GM06990 (cell line): Measurements from ENCODE around the gene YWHAQ.

Source experiments
- DNase-seq: peaks from one replicate; pipeline ENCODE4 v3.0.0-alpha.2; 2011; ENCODE audit not compliant: insufficient read length; ENCODE audit errors: extremely low read depth
- H3K27me3 ChIP-seq: replicated peaks from 2 replicates; pipeline ENCODE4 v1.6.0; 2011; ENCODE audit warnings: low read length; ENCODE audit not compliant: control insufficient read depth, insufficient read depth
- H3K36me3 ChIP-seq: 2 replicates; pipeline ENCODE4 v1.5.1; 2011; ENCODE audit warnings: low read length; ENCODE audit not compliant: control insufficient read depth, insufficient read depth
- H3K4me3 ChIP-seq: replicated peaks from 2 replicates; pipeline ENCODE4 v1.5.1; 2011; ENCODE audit warnings: low read depth, mild to moderate bottlenecking, control low read depth, low read length
- CTCF ChIP-seq: IDR thresholded peaks from 2 replicates; pipeline ENCODE4 v1.5.1; 2011; ENCODE audit warnings: low read length, control low read depth, mild to moderate bottlenecking, inconsistent platforms; ENCODE audit not compliant: insufficient read depth, poor library complexity, severe bottlenecking

The YWHAQ gene

GRCh38 chr2:9660154-9660553 is 29.4 kb upstream of the YWHAQ start:
- TF ChIP-seq CTCF, result no peak
- no peak for DNase-seq
- H3K27me3 ChIP-seq, result no peaks in the 10 kb centered on the region
- no peaks in the 10 kb centered on the region for H3K36me3 ChIP-seq
- no peak overlapping the region for H3K4me3 ChIP-seq

- no peak for DNase-seq
- no peaks in the 10 kb centered on the region for H3K36me3 ChIP-seq
- H3K4me3 ChIP-seq, result no peak overlapping the region
- H3K27me3 ChIP-seq, result no peaks in the 10 kb centered on the region
- no peak for TF ChIP-seq CTCF
Observed at GRCh38 chr2:9658972-9659371, 28.2 kb upstream of the YWHAQ start.

GRCh38 chr2:9657731-9658130 is 26.9 kb upstream of the YWHAQ start:
- DNase-seq, result no peak
- Histone ChIP-seq H3K36me3 (no peaks in the 10 kb centered on the region), H3K4me3 (no peak overlapping the region), H3K27me3 (no peaks in the 10 kb centered on the region)
- no peak for TF ChIP-seq CTCF

GRCh38 chr2:9657083-9657482 is 26.3 kb upstream of the YWHAQ start:
- Histone ChIP-seq H3K36me3 (no peaks in the 10 kb centered on the region), H3K27me3 (no peaks in the 10 kb centered on the region), H3K4me3 (no peak overlapping the region)
- no peak for DNase-seq
- no peak for TF ChIP-seq CTCF

- Histone ChIP-seq H3K36me3 (no peaks in the 10 kb centered on the region), H3K27me3 (no peaks in the 10 kb centered on the region), H3K4me3 (no peak overlapping the region)
- TF ChIP-seq CTCF, result no peak
- peak; percentile 72 for DNase-seq
Observed at GRCh38 chr2:9656270-9656766, 25.5 kb upstream of the YWHAQ start.

- peak overlapping the region; percentile 34 for H3K4me3 ChIP-seq
- H3K36me3 ChIP-seq, result no peaks in the 10 kb centered on the region
- no peaks in the 10 kb centered on the region for H3K27me3 ChIP-seq
- TF ChIP-seq CTCF, result no peak
- DNase-seq, result peak; percentile 69
Observed at GRCh38 chr2:9655441-9656269, 24.9 kb upstream of the YWHAQ start.
